Psoas muscle (tissue), 8 donors: ENCODE results near the gene NOD1. TPM values are rescaled to one million over a fixed set of nuclear protein-coding genes. Genes with fewer than 3 reads are reported as not detected.

Source experiments
- ATAC-seq, 4 donors: fragments of 200-7000 bp; cut with Tn5 transposase; one replicate each; pipeline ENCODE4 v1.9.1; 2020; ENCODE audit warnings: moderate library complexity in 3 of 4, mild to moderate bottlenecking in 2 of 4
- DNase-seq, 2 donors: peaks; one replicate each; pipeline ENCODE4 v3.0.0-alpha.2; 2020
- H3K27ac ChIP-seq: fragments of 200-600 bp; one replicate; pipeline ENCODE4 v1.8.0; 2022
- H3K27me3 ChIP-seq, 3 donors: fragments of 200-600 bp in 1 of 3; one replicate each; pipeline versions ENCODE4 v1.6.1 to v1.8.0; 2013 to 2022; ENCODE audit warnings: low read length in 2 of 3, mild to moderate bottlenecking in 2 of 3, moderate library complexity in 1 of 3; ENCODE audit not compliant: insufficient read depth in 3 of 3
- H3K36me3 ChIP-seq, 2 donors: fragments of 200-600 bp in 1 of 2; one replicate each; pipeline versions ENCODE4 v1.6.1 to v1.8.0; 2013 to 2022; ENCODE audit warnings: low read depth in 1 of 2, mild to moderate bottlenecking in 1 of 2, moderate library complexity in 1 of 2; ENCODE audit not compliant: insufficient read depth in 1 of 2
- H3K4me1 ChIP-seq: fragments of 200-600 bp; one replicate; pipeline ENCODE4 v1.8.0; 2022
- H3K4me3 ChIP-seq: fragments of 200-600 bp; one replicate; pipeline ENCODE4 v1.8.0; 2022; ENCODE audit warnings: mild to moderate bottlenecking
- H3K9me3 ChIP-seq: fragments of 200-600 bp; one replicate; pipeline ENCODE4 v1.8.0; 2022
- WGBS, 3 donors: extraction: QIAGEN DNeasy Blood & Tissue Kit; methylation state at CpG; one replicate each; pipeline versions ENCODE4 v1.1.6 to v1.1.7; 2013; 5-methylcytosine and 5-hydroxymethylcytosine counted together
- intact Hi-C, 2 donors: fragments of 100-400 bp; cut with DNase I; formaldehyde crosslinking; loops; one replicate each; pipeline versions ENCODE4 v1.11.0 to v1.14.2; 2022
- polyA plus RNA-seq, 3 donors: library from polyadenylated mRNA; stranded (reverse); fragments of 200-250 nt; gene quantifications; one replicate each; pipeline ENCODE4 v1.2.3, GENCODE V29; 2013
- total RNA-seq, 4 donors: library from RNA; stranded (reverse); fragmentation: NEBNext Ultra II Directional in 2 of 4; extraction: Animal tissue kit (Norgen Biotek cat#: 25700) in 2 of 4; gene quantifications; one replicate each; pipeline versions ENCODE4 v1.2.1 to v1.2.4, GENCODE V29; 2021 to 2023
- TF ChIP-seq, protein P1 (sequence below): fragments of 200-600 bp; IDR thresholded peaks from one replicate; pipeline ENCODE4 v1.8.0; 2022; ENCODE audit warnings: antibody characterized with exemption
- donor health status: healthy with polysubstance abuse.
- donor health status: DM: no; HTN: no; CAD: no; lungs with moderate emphysema.
- donor health status: Bipolar disorder and iron deficiency.
- donor health status: healthy.
- donor health status: DM: yes; HTN: yes; CAD: no.
- donor health status: DM: no; HTN: no; CAD: no.
- donor health status: DM: no; HTN: no; CAD: no.
- donor health status: DM: yes; HTN: yes; CAD: no.

NOD1 gene
- total and polyA plus RNA-seq, 7 donors, result 1.7 to 4.1 (median 2.6) TPM

- WGBS, 3 donors, result 43 to 49% (median 45%) methylated on average over 5 of the region's 5 CpGs
- no peak for DNase-seq
- TF ChIP-seq, protein P1, sequence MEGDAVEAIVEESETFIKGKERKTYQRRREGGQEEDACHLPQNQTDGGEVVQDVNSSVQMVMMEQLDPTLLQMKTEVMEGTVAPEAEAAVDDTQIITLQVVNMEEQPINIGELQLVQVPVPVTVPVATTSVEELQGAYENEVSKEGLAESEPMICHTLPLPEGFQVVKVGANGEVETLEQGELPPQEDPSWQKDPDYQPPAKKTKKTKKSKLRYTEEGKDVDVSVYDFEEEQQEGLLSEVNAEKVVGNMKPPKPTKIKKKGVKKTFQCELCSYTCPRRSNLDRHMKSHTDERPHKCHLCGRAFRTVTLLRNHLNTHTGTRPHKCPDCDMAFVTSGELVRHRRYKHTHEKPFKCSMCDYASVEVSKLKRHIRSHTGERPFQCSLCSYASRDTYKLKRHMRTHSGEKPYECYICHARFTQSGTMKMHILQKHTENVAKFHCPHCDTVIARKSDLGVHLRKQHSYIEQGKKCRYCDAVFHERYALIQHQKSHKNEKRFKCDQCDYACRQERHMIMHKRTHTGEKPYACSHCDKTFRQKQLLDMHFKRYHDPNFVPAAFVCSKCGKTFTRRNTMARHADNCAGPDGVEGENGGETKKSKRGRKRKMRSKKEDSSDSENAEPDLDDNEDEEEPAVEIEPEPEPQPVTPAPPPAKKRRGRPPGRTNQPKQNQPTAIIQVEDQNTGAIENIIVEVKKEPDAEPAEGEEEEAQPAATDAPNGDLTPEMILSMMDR, result peak; percentile 58
- intact Hi-C loops, result loop anchor here (2.0 to 5.0 kb wide), 3 partner anchors 136 to 248 kb away; no protein-coding TSS in a partner anchor
- Histone ChIP-seq H3K4me1 (peaks cover 4% of the 10 kb centered on the region), H3K27me3 (no peaks in the 10 kb centered on the region), H3K9me3 (peaks cover 5% of the 10 kb centered on the region), H3K4me3 (no peak overlapping the region), H3K36me3 (no peaks in the 10 kb centered on the region), H3K27ac (no peak overlapping the region)
- ATAC-seq, result peak; percentile 82 to 98 (median 92)
Observed at GRCh38 chr7:30412782-30413504, 65.6 kb downstream of the NOD1 start.

DNA sequence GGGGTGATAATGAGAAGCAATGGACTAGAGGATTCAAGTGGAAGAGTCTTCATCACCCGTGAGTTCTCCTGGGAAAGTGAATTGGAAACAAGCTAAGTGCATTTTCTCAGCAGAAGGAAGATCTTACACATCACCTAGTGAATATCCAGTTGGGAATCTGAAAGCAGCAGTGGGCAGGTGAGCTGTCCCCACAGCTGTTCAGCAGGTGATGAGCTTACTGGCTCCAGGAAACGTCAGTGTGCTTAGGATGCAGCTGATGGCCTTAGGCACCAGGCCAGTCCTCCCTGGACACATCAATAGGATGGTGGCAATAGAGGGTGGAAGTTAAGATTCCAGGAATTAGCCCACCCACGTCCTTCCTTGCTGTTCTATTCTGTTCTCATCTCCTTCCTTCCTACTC is 66.7 kb downstream of the NOD1 start:
- DNase-seq, result no peak
- intact Hi-C loops, result loop anchor here (2.0 to 5.0 kb wide), 3 partner anchors 135 to 247 kb away; no protein-coding TSS in a partner anchor
- 52 to 66% (median 61%) methylated on average over 3 of the region's 3 CpGs for WGBS, 3 donors
- Histone ChIP-seq H3K4me1 (peaks cover 12% of the 10 kb centered on the region), H3K9me3 (peaks cover 5% of the 10 kb centered on the region), H3K27me3 (no peaks in the 10 kb centered on the region), H3K27ac (no peak overlapping the region), H3K36me3 (no peaks in the 10 kb centered on the region), H3K4me3 (no peak overlapping the region)
- TF ChIP-seq, protein P1, result no peak
- ATAC-seq, result no peak

DNA sequence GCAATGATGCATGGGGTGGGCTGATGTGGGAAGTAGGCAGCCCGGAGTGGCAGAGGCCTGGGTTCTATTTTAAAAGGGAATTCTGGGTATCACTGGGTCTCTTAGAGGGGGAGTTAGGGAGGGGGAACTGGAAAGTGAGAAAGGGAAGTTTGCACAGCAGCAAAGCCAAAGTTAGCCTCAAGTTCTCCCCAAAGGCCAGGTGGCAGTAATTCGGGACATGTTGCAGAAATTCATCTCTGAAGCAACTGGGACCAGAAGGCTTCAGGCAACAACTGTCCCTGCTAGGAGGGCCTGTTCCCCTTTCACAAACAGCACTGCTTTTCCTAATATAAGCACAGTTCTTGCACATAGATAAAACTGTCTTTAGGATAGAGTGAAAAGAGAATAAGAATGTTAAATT is 67.4 kb downstream of the NOD1 start:
- DNase-seq (no peak), ATAC-seq (no peak)
- H3K36me3 ChIP-seq, result no peaks in the 10 kb centered on the region

GRCh38 chr7:30406664-30407425 is 71.7 kb downstream of the NOD1 start:
- peak; percentile 66 to 84 for DNase-seq
- WGBS, 3 donors, result 48 to 55% (median 52%) methylated on average over 13 of the region's 13 CpGs
- Histone ChIP-seq H3K36me3 (no peaks in the 10 kb centered on the region), H3K4me1 (peaks cover 15% of the 10 kb centered on the region), H3K4me3 (peak overlapping the region; percentile 10), H3K27ac (peak overlapping the region; percentile 85), H3K9me3 (no peaks in the 10 kb centered on the region), H3K27me3 (no peaks in the 10 kb centered on the region)
- TF ChIP-seq, protein P1, result no peak
- peak; percentile 95 to 98 (median 98) for ATAC-seq
- intact Hi-C loops, result no loop called here

More for the DNA sequence above, 67.4 kb downstream of the NOD1 start:
- Histone ChIP-seq H3K27ac (no peak overlapping the region), H3K9me3 (peaks cover 5% of the 10 kb centered on the region), H3K27me3 (no peaks in the 10 kb centered on the region), H3K4me3 (no peak overlapping the region), H3K4me1 (peaks cover 15% of the 10 kb centered on the region)
- intact Hi-C loops, result loop anchor here in 1 of 2 donors (5.0 kb wide), 1 partner anchor 134 kb away; no protein-coding TSS in a partner anchor
- TF ChIP-seq, protein P1, result no peak
- WGBS, 3 donors, result 66 to 93% (median 70%) methylated on average over 2 of the region's 2 CpGs
